PC-9 (cell line): ENCODE results near the gene ARHGAP10.

ENCODE experiments used
- CTCF ChIP-seq: fragments of 200-600 bp; sonication (generic); conservative IDR thresholded peaks from 2 replicates; pipeline ENCODE4 v1.6.1; 2017; ENCODE audit warnings: mixed run types, antibody characterized with exemption, mild to moderate bottlenecking, moderate library complexity
- EZH2 ChIP-seq: fragments of 200-600 bp; sonication (generic); IDR thresholded peaks from 2 replicates; pipeline ENCODE4 v1.8.0; 2017; ENCODE audit warnings: antibody characterized with exemption, low read depth

- TF ChIP-seq CTCF = no peak
- no peak for TF ChIP-seq EZH2
Observed at GRCh38 chr4:148103597-148104355, 371.9 kb downstream of the ARHGAP10 start.
